Duodenal mucosa (tissue), 2 donors: ENCODE measurements around the gene CSHL1.
A peak's percentile ranks its signal among the peaks of the same experiment; 100 is the strongest.
"Not testable (repeated sequence)": the region's sequence is repeated elsewhere in the genome, so short reads cannot be mapped to it uniquely, and the experiment has no call there.

Experiments used
- H3K27ac ChIP-seq: one replicate; pipeline ENCODE4 v1.7.0; 2013; ENCODE audit warnings: low read depth, low read length
- H3K27me3 ChIP-seq, 2 donors: one replicate each; pipeline ENCODE4 v1.7.0; 2013; ENCODE audit warnings: low read length in 2 of 2, control low read depth in 1 of 2; ENCODE audit not compliant: insufficient read depth in 2 of 2, control insufficient read depth in 1 of 2
- H3K36me3 ChIP-seq, 2 donors: one replicate each; pipeline ENCODE4 v1.7.0; 2013; ENCODE audit warnings: low read length in 2 of 2, control low read depth in 1 of 2; ENCODE audit not compliant: insufficient read depth in 2 of 2, control insufficient read depth in 1 of 2
- H3K4me1 ChIP-seq, 2 donors: one replicate each; pipeline ENCODE4 v1.7.0; 2013; ENCODE audit warnings: low read length in 2 of 2, control low read depth in 1 of 2; ENCODE audit not compliant: insufficient read depth in 2 of 2, control insufficient read depth in 1 of 2
- H3K4me3 ChIP-seq, 2 donors: one replicate each; pipeline ENCODE4 v1.7.0; 2013; ENCODE audit warnings: low read length in 2 of 2, low read depth in 1 of 2
- H3K9ac ChIP-seq, 2 donors: one replicate each; pipeline ENCODE4 v1.7.0; 2013; ENCODE audit warnings: low read length in 2 of 2, low read depth in 1 of 2
- H3K9me3 ChIP-seq, 2 donors: one replicate each; pipeline ENCODE4 v1.7.0; 2013; ENCODE audit warnings: low read length in 2 of 2, control low read depth in 1 of 2; ENCODE audit not compliant: control insufficient read depth in 1 of 2

CSHL1 gene

GRCh38 chr17:63918789-63919305 lies 7.8 kb upstream of the CSHL1 start, which contains the start of gene GH1:
Gene GH1 (minus strand): TSS chr17:63918839. CDS start chr17:63918776, 63 bp downstream.
- not testable (repeated sequence) for H3K4me1 ChIP-seq, H3K27me3 ChIP-seq, H3K27ac ChIP-seq, H3K9ac ChIP-seq, H3K4me3 ChIP-seq, H3K9me3 ChIP-seq, H3K36me3 ChIP-seq

GRCh38 chr17:63918305-63918704 lies 7.2 kb upstream of the CSHL1 start:
- Histone ChIP-seq H3K27me3 (peaks cover 0 to 5% of the 10 kb centered on the region in 2 donors), H3K27ac (no peak overlapping the region), H3K4me1 (no peaks in the 10 kb centered on the region), H3K4me3 (no peak overlapping the region), H3K9ac (no peak overlapping the region), H3K9me3 (no peaks in the 10 kb centered on the region), H3K36me3 (no peaks in the 10 kb centered on the region)

- H3K9me3 ChIP-seq = no peaks in the 10 kb centered on the region
- H3K36me3 ChIP-seq = no peaks in the 10 kb centered on the region
- no peak overlapping the region for H3K9ac ChIP-seq
- H3K27ac ChIP-seq = no peak overlapping the region
- H3K27me3 ChIP-seq = peaks cover 0 to 5% of the 10 kb centered on the region in 2 donors
- no peak overlapping the region for H3K4me3 ChIP-seq
- no peaks in the 10 kb centered on the region for H3K4me1 ChIP-seq
Observed at GRCh38 chr17:63917646-63918045, 6.6 kb upstream of the CSHL1 start.

DNA sequence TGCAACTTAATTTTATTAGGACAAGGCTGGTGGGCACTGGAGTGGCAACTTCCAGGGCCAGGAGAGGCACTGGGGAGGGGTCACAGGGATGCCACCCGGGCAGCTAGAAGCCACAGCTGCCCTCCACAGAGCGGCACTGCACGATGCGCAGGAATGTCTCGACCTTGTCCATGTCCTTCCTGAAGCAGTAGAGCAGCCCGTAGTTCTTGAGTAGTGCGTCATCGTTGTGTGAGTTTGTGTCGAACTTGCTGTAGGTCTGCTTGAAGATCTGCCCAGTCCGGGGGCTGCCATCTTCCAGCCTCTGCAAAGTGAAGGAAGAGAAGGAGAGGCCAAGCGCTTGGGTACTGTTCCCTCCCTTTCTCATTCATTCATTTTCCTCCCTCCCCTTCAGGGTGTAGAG lies 6.1 kb upstream of the CSHL1 start:
- H3K9ac ChIP-seq, H3K27me3 ChIP-seq, H3K4me1 ChIP-seq, H3K9me3 ChIP-seq, H3K36me3 ChIP-seq, H3K27ac ChIP-seq, H3K4me3 ChIP-seq: not testable (repeated sequence)

GRCh38 chr17:63916566-63917185 lies 5.6 kb upstream of the CSHL1 start:
- H3K27me3 ChIP-seq = peaks cover 0 to 5% of the 10 kb centered on the region in 2 donors
- no peaks in the 10 kb centered on the region for H3K4me1 ChIP-seq
- H3K27ac ChIP-seq = no peak overlapping the region
- H3K4me3 ChIP-seq = no peak overlapping the region
- H3K9me3 ChIP-seq = no peaks in the 10 kb centered on the region
- no peaks in the 10 kb centered on the region for H3K36me3 ChIP-seq
- peak overlapping the region in 1 of 2 donors; percentile 63 for H3K9ac ChIP-seq

DNA sequence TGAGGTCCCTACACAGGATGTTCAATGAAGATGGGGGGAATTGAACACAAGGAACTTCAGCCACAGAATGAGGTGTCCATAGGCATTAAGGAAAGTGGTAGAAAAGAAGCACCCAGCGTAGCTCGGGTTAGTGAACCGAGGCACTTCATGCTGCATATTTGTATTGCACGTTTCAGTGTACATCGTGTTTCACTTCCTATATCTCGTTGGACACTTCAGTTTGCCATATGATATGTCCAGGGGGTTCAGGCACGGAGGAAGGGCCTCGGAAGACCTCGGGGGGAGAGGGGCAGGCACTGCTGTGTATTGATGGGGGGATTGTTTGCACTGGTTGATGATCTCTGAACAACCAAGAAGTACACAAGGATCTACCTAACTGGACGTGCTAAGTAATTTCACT lies 4.7 kb upstream of the CSHL1 start:
- H3K27me3 ChIP-seq, H3K9ac ChIP-seq, H3K9me3 ChIP-seq, H3K4me1 ChIP-seq, H3K4me3 ChIP-seq, H3K36me3 ChIP-seq, H3K27ac ChIP-seq: not testable (repeated sequence)

DNA sequence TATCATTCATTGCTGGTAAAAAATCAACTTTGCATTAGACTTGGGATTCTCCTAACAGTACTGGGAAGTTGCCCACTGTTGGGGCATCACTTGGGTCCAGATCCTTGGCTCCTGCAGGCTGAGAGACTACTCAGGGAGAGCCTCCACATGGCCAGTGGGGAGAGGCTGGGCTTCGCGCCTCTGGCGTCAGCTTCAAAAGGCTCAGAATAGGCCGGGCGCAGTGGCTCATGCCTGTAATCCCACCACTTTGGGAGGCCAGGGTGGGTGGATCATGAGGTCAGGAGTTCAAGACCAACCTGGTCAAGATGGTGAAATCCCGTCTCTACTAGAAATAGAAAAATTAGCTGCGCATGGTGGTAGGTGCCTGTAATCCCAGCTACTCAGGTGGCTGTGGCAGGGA lies 3.4 kb upstream of the CSHL1 start:
- no peaks in the 10 kb centered on the region for H3K36me3 ChIP-seq

DNA sequence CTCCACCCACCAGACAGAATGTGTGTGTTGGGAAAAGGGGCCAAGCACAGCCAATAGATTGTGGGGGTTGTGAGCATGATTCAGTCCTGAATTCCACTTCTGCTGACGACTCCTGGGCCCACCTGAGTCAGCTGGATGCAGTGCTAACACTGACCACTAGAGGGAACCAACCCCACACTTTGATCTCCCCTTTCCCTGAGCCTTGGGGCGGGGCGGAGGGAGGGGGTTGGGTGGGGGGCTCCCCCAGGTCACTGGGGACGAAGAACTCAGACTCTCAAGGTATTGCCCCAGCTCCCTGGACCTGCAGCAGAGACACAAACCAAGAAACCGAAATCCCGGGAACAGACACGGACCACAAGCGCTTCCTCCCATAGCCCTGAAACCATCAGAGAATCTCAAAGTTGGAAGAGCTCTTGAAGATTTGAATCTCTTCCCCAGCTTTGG lies 621 bp upstream of the CSHL1 start:
- H3K4me1 ChIP-seq = no peaks in the 10 kb centered on the region
- no peaks in the 10 kb centered on the region for H3K9me3 ChIP-seq
- H3K27me3 ChIP-seq = peaks cover 0 to 3% of the 10 kb centered on the region in 2 donors
- no peak overlapping the region for H3K27ac ChIP-seq
- no peak overlapping the region for H3K4me3 ChIP-seq
- H3K9ac ChIP-seq = no peak overlapping the region
- H3K36me3 ChIP-seq = no peaks in the 10 kb centered on the region

More for the DNA sequence above, 3.4 kb upstream of the CSHL1 start:
- no peak overlapping the region for H3K4me3 ChIP-seq
- no peaks in the 10 kb centered on the region for H3K4me1 ChIP-seq
- H3K9ac ChIP-seq = no peak overlapping the region
- H3K27ac ChIP-seq = no peak overlapping the region
- H3K9me3 ChIP-seq = no peaks in the 10 kb centered on the region
- peaks cover 0 to 5% of the 10 kb centered on the region in 2 donors for H3K27me3 ChIP-seq

GRCh38 chr17:63910096-63910495 lies 962 bp downstream of the CSHL1 start:
- no peak overlapping the region for H3K27ac ChIP-seq
- no peak overlapping the region for H3K9ac ChIP-seq
- no peaks in the 10 kb centered on the region for H3K4me1 ChIP-seq
- H3K9me3 ChIP-seq = no peaks in the 10 kb centered on the region
- no peaks in the 10 kb centered on the region for H3K36me3 ChIP-seq
- H3K27me3 ChIP-seq = no peaks in the 10 kb centered on the region
- no peak overlapping the region for H3K4me3 ChIP-seq

DNA sequence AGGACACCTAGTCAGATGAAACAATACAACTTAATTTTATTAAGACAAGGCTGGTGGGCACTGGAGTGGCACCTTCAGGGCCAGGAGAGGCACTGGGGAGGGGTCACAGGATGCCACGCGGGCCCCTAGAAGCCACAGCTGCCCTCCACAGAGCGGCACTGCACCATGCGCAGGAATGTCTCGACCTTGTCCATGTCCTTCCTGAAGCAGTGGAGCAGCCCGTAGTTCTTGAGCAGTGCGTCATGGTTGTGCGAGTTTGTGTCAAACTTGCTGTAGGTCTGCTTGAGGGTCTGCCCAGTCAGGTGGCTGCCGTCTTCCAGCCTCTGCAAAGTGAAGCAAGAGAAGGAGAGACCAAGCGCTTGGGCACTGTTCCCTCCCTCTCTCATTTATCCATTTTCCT lies 1.5 kb downstream of the CSHL1 start:
- H3K27ac ChIP-seq, H3K36me3 ChIP-seq, H3K27me3 ChIP-seq, H3K4me3 ChIP-seq, H3K4me1 ChIP-seq, H3K9me3 ChIP-seq, H3K9ac ChIP-seq: not testable (repeated sequence)
